Activated T-helper 1 cell treated with anti-CD3 and anti-CD28 coated beads, Interleukin-2, amount 50 U/mL, for 16 hours (primary cell): ENCODE measurements around the gene PDE4C.
A peak's percentile ranks its signal among the peaks of the same experiment; 100 is the strongest.

Experiments used
- DNase-seq, 2 donors: peaks; one replicate each; pipeline ENCODE4 v3.0.0-alpha.2; 2020; ENCODE audit warnings: low read depth in 1 of 2, low spot score in 1 of 2

The PDE4C gene

GRCh38 chr19:18254546-18255503 is 28.6 kb upstream of the PDE4C start:
- DNase-seq: no peak

- DNase-seq: no peak
Observed at GRCh38 chr19:18253716-18254115, 27.5 kb upstream of the PDE4C start.

- no peak for DNase-seq
Observed at GRCh38 chr19:18253130-18253529, 26.9 kb upstream of the PDE4C start.

- no peak for DNase-seq
Observed at GRCh38 chr19:18252370-18252717, 26.1 kb upstream of the PDE4C start.

- DNase-seq: peak; percentile 68 to 81
Observed at GRCh38 chr19:18251587-18252369, 25.5 kb upstream of the PDE4C start.

GRCh38 chr19:18249834-18250233 is 23.6 kb upstream of the PDE4C start:
- DNase-seq: no peak

- no peak for DNase-seq
Observed at GRCh38 chr19:18245297-18245696, 19.1 kb upstream of the PDE4C start.

GRCh38 chr19:18239303-18239702 is 13.1 kb upstream of the PDE4C start:
- DNase-seq: no peak

- no peak for DNase-seq
Observed at GRCh38 chr19:18234194-18234593, 8.0 kb upstream of the PDE4C start.

- peak in 1 of 2 donors; percentile 11 for DNase-seq
Observed at GRCh38 chr19:18233224-18233825, 7.1 kb upstream of the PDE4C start.

- no peak for DNase-seq
Observed at GRCh38 chr19:18232540-18233223, 6.4 kb upstream of the PDE4C start.

GRCh38 chr19:18231775-18232174 is 5.5 kb upstream of the PDE4C start:
- no peak for DNase-seq

GRCh38 chr19:18230941-18231734 is 4.9 kb upstream of the PDE4C start:
- no peak for DNase-seq

GRCh38 chr19:18229915-18230314 is 3.7 kb upstream of the PDE4C start:
- DNase-seq: no peak

- DNase-seq: no peak
Observed at GRCh38 chr19:18229474-18229873, 3.2 kb upstream of the PDE4C start.

- no peak for DNase-seq
Observed at GRCh38 chr19:18227781-18228271, 1.6 kb upstream of the PDE4C start.

GRCh38 chr19:18226956-18227780 is 930 bp upstream of the PDE4C start:
- no peak for DNase-seq

- no peak for DNase-seq
Observed at GRCh38 chr19:18225355-18225701, 910 bp downstream of the PDE4C start.

- peak; percentile 67 to 72 for DNase-seq
Observed at GRCh38 chr19:18224525-18225354, 1.5 kb downstream of the PDE4C start.
